NCI-H128 (cell line): ENCODE measurements around the gene GIGYF1.
A peak's percentile ranks its signal among the peaks of the same experiment; 100 is the strongest.

Experiments
- DNase-seq: peaks from one replicate; lab custom pipeline; 2025; ENCODE audit not compliant: unreplicated experiment; lab: John Stamatoyannopoulos, UW

The GIGYF1 gene

GRCh38 chr7:100685631-100686145 lies 8.4 kb downstream of the GIGYF1 start:
- no peak for DNase-seq

GRCh38 chr7:100685049-100685605 lies 8.9 kb downstream of the GIGYF1 start:
- DNase-seq = no peak

GRCh38 chr7:100684534-100685042 lies 9.5 kb downstream of the GIGYF1 start:
- DNase-seq = no peak

GRCh38 chr7:100683659-100684533 lies 10.2 kb downstream of the GIGYF1 start:
- DNase-seq = no peak

- DNase-seq = no peak
Measured at GRCh38 chr7:100682991-100683658, 10.9 kb downstream of the GIGYF1 start.

- no peak for DNase-seq
Measured at GRCh38 chr7:100682228-100682741, 11.8 kb downstream of the GIGYF1 start.

GRCh38 chr7:100681491-100682227 lies 12.4 kb downstream of the GIGYF1 start:
- DNase-seq = no peak

- no peak for DNase-seq
Measured at GRCh38 chr7:100680576-100681271, 13.3 kb downstream of the GIGYF1 start.

GRCh38 chr7:100679927-100680575 lies 14.0 kb downstream of the GIGYF1 start:
- DNase-seq = no peak

GRCh38 chr7:100679129-100679926 lies 14.7 kb downstream of the GIGYF1 start:
- DNase-seq = no peak

- no peak for DNase-seq
Measured at GRCh38 chr7:100678291-100678984, 15.6 kb downstream of the GIGYF1 start.

GRCh38 chr7:100677308-100678267 lies 16.5 kb downstream of the GIGYF1 start:
- no peak for DNase-seq

GRCh38 chr7:100676501-100677306 lies 17.3 kb downstream of the GIGYF1 start:
- DNase-seq = no peak

GRCh38 chr7:100675581-100676350 lies 18.3 kb downstream of the GIGYF1 start:
- peak; percentile 60 for DNase-seq

- no peak for DNase-seq
Measured at GRCh38 chr7:100675105-100675451, 19.0 kb downstream of the GIGYF1 start.
